HFFc6 (cell line): ENCODE data around the gene CCL1. TPM values are rescaled to one million over a fixed set of nuclear protein-coding genes. Genes with fewer than 3 reads are reported as not detected.
A peak's percentile ranks its signal among the peaks of the same experiment; 100 is the strongest.

Source experiments
- DNase-seq: peaks from one replicate; pipeline ENCODE4 v3.0.0-alpha.2; 2018
- H3K27ac Mint-ChIP-seq: 2 replicates; pipeline ENCODE4 v1.8.0; 2020; ENCODE audit warnings: mild to moderate bottlenecking, mixed read lengths
- H3K27me3 Mint-ChIP-seq: 2 replicates; pipeline ENCODE4 v1.8.0; 2021; ENCODE audit warnings: mild to moderate bottlenecking, moderate library complexity, mixed read lengths; ENCODE audit not compliant: insufficient read depth
- H3K36me3 Mint-ChIP-seq: 2 replicates; pipeline ENCODE4 v1.8.0; 2021; ENCODE audit warnings: low read depth, mixed read lengths
- H3K4me1 Mint-ChIP-seq: 2 replicates; pipeline ENCODE4 v1.8.0; 2020; ENCODE audit warnings: low read depth, mixed read lengths
- H3K4me3 Mint-ChIP-seq: 2 replicates; pipeline ENCODE4 v1.8.0; 2020; ENCODE audit warnings: mild to moderate bottlenecking, moderate library complexity, mixed read lengths
- H3K9me3 Mint-ChIP-seq: 2 replicates; pipeline ENCODE4 v1.8.0; 2020; ENCODE audit warnings: mild to moderate bottlenecking, mixed read lengths
- CTCF ChIP-seq: fragments of 200-600 bp; sonication (generic); IDR thresholded peaks from 2 replicates; pipeline ENCODE4 v1.5.0; 2021; ENCODE audit warnings: antibody characterized with exemption, mild to moderate bottlenecking
- total RNA-seq, 6 experiments: library from RNA; stranded (reverse); fragmentation: NEBNext Ultra II Directional; extraction: Animal tissue kit (Norgen Biotek cat#: 25700); gene quantifications; 2 replicates in 1 of 6; 3 replicates in 5 of 6; pipeline ENCODE4 v1.2.3, GENCODE V29; 2021

The CCL1 gene
- total RNA-seq, 6 experiments from 2014 or later, result 0.55 TPM; not detected in 5

DNA sequence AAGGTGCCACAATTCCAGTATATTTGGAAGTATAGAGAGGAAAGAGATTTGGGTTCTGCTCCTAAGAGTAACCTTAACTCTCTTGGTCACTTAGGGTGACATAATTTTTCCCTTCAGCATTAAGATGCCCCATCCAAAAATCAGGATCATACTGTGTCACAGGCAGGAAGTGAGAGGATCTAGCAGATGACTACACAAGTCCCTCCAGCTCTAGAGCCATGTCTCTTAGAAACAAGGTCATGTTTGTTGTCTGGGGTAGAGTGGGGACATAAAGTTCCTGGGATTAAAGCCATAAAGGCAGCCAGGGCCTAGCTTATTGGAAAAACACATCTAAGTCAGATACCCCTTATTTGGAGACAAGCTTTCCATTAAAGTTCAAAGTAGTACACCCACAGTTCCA is 41.1 kb downstream of the CCL1 start:
- H3K36me3 Mint-ChIP-seq, result no peaks in the 10 kb centered on the region
- TF ChIP-seq CTCF, result no peak
- no peak overlapping the region for H3K27ac Mint-ChIP-seq
- H3K9me3 Mint-ChIP-seq, result no peaks in the 10 kb centered on the region
- H3K4me1 Mint-ChIP-seq, result no peaks in the 10 kb centered on the region
- H3K27me3 Mint-ChIP-seq, result peaks cover 4% of the 10 kb centered on the region; the same call in 1 of the 2 replicates
- no peak overlapping the region for H3K4me3 Mint-ChIP-seq
- no peak for DNase-seq

DNA sequence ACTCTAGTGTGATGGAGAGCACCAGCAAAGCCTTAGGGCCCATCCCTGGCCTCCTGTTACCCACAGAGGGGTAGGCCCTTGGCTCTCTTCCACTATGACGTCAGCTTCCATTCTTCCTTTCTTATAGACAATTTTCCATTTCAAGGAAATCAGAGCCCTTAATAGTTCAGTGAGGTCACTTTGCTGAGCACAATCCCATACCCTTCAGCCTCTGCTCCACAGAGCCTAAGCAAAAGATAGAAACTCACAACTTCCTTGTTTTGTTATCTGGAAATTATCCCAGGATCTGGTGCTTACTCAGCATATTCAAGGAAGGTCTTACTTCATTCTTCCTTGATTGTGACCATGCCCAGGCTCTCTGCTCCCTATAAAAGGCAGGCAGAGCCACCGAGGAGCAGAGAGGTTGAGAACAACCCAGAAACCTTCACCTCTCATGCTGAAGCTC is 44.0 kb downstream of the CCL1 start, which contains the start of gene CCL8:
CCL8 (plus strand) TSS at position 397 of the 445 bp plus-strand sequence. CDS start 67 bp downstream, outside the sequence.
- no peaks in the 10 kb centered on the region for H3K9me3 Mint-ChIP-seq
- H3K27ac Mint-ChIP-seq, result no peak within 1 kb of the TSS
- H3K4me3 Mint-ChIP-seq, result no peak within 1 kb of the TSS
- no peaks in the 10 kb centered on the region for H3K36me3 Mint-ChIP-seq
- H3K4me1 Mint-ChIP-seq, result peaks cover 8% of the 10 kb centered on the region
- TF ChIP-seq CTCF, result no peak
- DNase-seq, result no peak
- no peaks in the 10 kb centered on the region for H3K27me3 Mint-ChIP-seq

GRCh38 chr17:34318474-34318873 is 44.6 kb downstream of the CCL1 start:
- H3K27ac Mint-ChIP-seq, result no peak overlapping the region
- TF ChIP-seq CTCF, result peak; percentile 27; the same call in 1 of the 2 replicates
- DNase-seq, result no peak
- no peak overlapping the region for H3K4me3 Mint-ChIP-seq
- no peaks in the 10 kb centered on the region for H3K27me3 Mint-ChIP-seq
- H3K9me3 Mint-ChIP-seq, result no peaks in the 10 kb centered on the region
- H3K36me3 Mint-ChIP-seq, result no peaks in the 10 kb centered on the region
- H3K4me1 Mint-ChIP-seq, result peaks cover 13% of the 10 kb centered on the region

- H3K4me1 Mint-ChIP-seq, result peaks cover 35% of the 10 kb centered on the region
- no peak for TF ChIP-seq CTCF
- H3K4me3 Mint-ChIP-seq, result peak overlapping the region; percentile 47
- H3K36me3 Mint-ChIP-seq, result no peaks in the 10 kb centered on the region
- H3K9me3 Mint-ChIP-seq, result no peaks in the 10 kb centered on the region
- peak overlapping the region; percentile 6; the same call in 1 of the 2 replicates for H3K27ac Mint-ChIP-seq
- no peaks in the 10 kb centered on the region; the same call in 1 of the 2 replicates for H3K27me3 Mint-ChIP-seq
- DNase-seq, result no peak
Observed at GRCh38 chr17:34314279-34314678, 48.8 kb downstream of the CCL1 start.

- no peak for DNase-seq
- Mint-ChIP-seq H3K9me3 (no peaks in the 10 kb centered on the region), H3K4me1 (peaks cover 35% of the 10 kb centered on the region), H3K36me3 (no peaks in the 10 kb centered on the region), H3K4me3 (no peak overlapping the region), H3K27me3 (no peaks in the 10 kb centered on the region; the same call in 1 of the 2 replicates), H3K27ac (no peak overlapping the region)
- TF ChIP-seq CTCF, result no peak
Observed at GRCh38 chr17:34313164-34313563, 49.9 kb downstream of the CCL1 start.
